ENCODE results near the gene PCDHGB4.
A peak's percentile ranks its signal among the peaks of the same experiment; 100 is the strongest.

- TF ChIP-seq TCF3 (IDR thresholded peaks at IDR 0.05; ENCODE audit: borderline replicate concordance, insufficient read depth, low read depth, low read length) (no peak), GABPA (IDR thresholded peaks at IDR 0.05; ENCODE audit: low read depth) (no peak), EGR1 (IDR thresholded peaks at IDR 0.05; ENCODE audit: borderline replicate concordance in 1 of 2, low read depth in 2 of 2, low read length in 2 of 2) (peak in 1 of 2 experiments; percentile 61; a peak in 1 of 3 replicates), POLR2A (IDR thresholded peaks at IDR 0.05; ENCODE audit: low read depth, low read length) (no peak), CTCF (IDR thresholded peaks at IDR 0.05 in 2 of 3, conservative IDR thresholded peaks at IDR 0.05 in 1 of 3; ENCODE audit: control insufficient read depth in 2 of 3, extremely low read depth in 1 of 3, insufficient read depth in 1 of 3, low read depth in 3 of 3, low read length in 3 of 3) (peak; percentile 83 to 89 (median 89)), EZH2 (IDR thresholded peaks at IDR 0.05; ENCODE audit: borderline replicate concordance, control insufficient read depth, low read depth, low read length) (no peak), CREB1 (IDR thresholded peaks at IDR 0.05; ENCODE audit: low read depth) (0 out of 2 replicates have a peak, but pooled peaks have one; percentile 37), SMAD1 (IDR thresholded peaks at IDR 0.05; ENCODE audit: low read depth, partially characterized antibody) (no peak), FOS (IDR thresholded peaks at IDR 0.05; ENCODE audit: borderline replicate concordance, extremely low read depth, insufficient read length) (no peak), HDAC6 (IDR thresholded peaks at IDR 0.05; ENCODE audit: unreplicated experiment) (no peak), CEBPB (IDR thresholded peaks at IDR 0.05; ENCODE audit: borderline replicate concordance in 1 of 2, low read depth in 2 of 2, low read length in 2 of 2) (no peak), TARDBP (IDR thresholded peaks at IDR 0.05; ENCODE audit: borderline replicate concordance) (no peak), SRF (IDR thresholded peaks at IDR 0.05; ENCODE audit: low read depth in 2 of 2, low read length in 2 of 2) (no peak), CHD1 (IDR thresholded peaks at IDR 0.05; ENCODE audit: low read depth, low read length) (no peak)
These were observed 33.5 kb downstream of the PCDHGB4 start, which contains the start of gene PCDHGA11 for GRCh38 chr5:141420855-141421488.

All from GM12878 (cell line).